NCI-H1092 (cell line): Measurements from ENCODE around the gene PRKN.

ENCODE experiments used
- DNase-seq: peaks from one replicate; lab custom pipeline; 2025; lab: John Stamatoyannopoulos, UW

PRKN gene

GRCh38 chr6:162119341-162119740 lies 608.2 kb downstream of the PRKN start:
- no peak for DNase-seq

GRCh38 chr6:162118706-162119105 lies 608.9 kb downstream of the PRKN start:
- DNase-seq = no peak

- no peak for DNase-seq
Observed at GRCh38 chr6:162116902-162117525, 610.6 kb downstream of the PRKN start.

GRCh38 chr6:162109480-162110050 lies 618.0 kb downstream of the PRKN start:
- no peak for DNase-seq

GRCh38 chr6:162108041-162108440 lies 619.5 kb downstream of the PRKN start:
- no peak for DNase-seq

- no peak for DNase-seq
Observed at GRCh38 chr6:162100096-162100495, 627.5 kb downstream of the PRKN start.

- DNase-seq = no peak
Observed at GRCh38 chr6:162099685-162100084, 627.9 kb downstream of the PRKN start.

- DNase-seq = no peak
Observed at GRCh38 chr6:162092816-162093502, 634.6 kb downstream of the PRKN start.

- DNase-seq = no peak
Observed at GRCh38 chr6:162090734-162091133, 636.8 kb downstream of the PRKN start.

GRCh38 chr6:162088091-162088490 lies 639.5 kb downstream of the PRKN start:
- no peak for DNase-seq

GRCh38 chr6:162085561-162085960 lies 642.0 kb downstream of the PRKN start:
- DNase-seq = no peak

GRCh38 chr6:162082520-162082919 lies 645.0 kb downstream of the PRKN start:
- no peak for DNase-seq

- DNase-seq = no peak
Observed at GRCh38 chr6:162078667-162079066, 648.9 kb downstream of the PRKN start.

- no peak for DNase-seq
Observed at GRCh38 chr6:162078126-162078525, 649.4 kb downstream of the PRKN start.

- no peak for DNase-seq
Observed at GRCh38 chr6:162076816-162077215, 650.8 kb downstream of the PRKN start.

- DNase-seq = no peak
Observed at GRCh38 chr6:162074641-162075275, 652.8 kb downstream of the PRKN start.

GRCh38 chr6:162070639-162071038 lies 656.9 kb downstream of the PRKN start:
- DNase-seq = no peak

- no peak for DNase-seq
Observed at GRCh38 chr6:162069995-162070394, 657.6 kb downstream of the PRKN start.

GRCh38 chr6:162068340-162068739 lies 659.2 kb downstream of the PRKN start:
- no peak for DNase-seq

- DNase-seq = no peak
Observed at GRCh38 chr6:162063666-162064065, 663.9 kb downstream of the PRKN start.

- no peak for DNase-seq
Observed at GRCh38 chr6:162058281-162058875, 669.2 kb downstream of the PRKN start.

- no peak for DNase-seq
Observed at GRCh38 chr6:162056745-162057144, 670.8 kb downstream of the PRKN start.

GRCh38 chr6:162056061-162056460 lies 671.5 kb downstream of the PRKN start:
- DNase-seq = no peak
